ENCODE results near the gene HOMER2.

Gene HOMER2

GRCh38 chr15:82830427-82831173 lies 121.9 kb downstream of the HOMER2 start (continued):
- TF ChIP-seq CSDC2 (CRISPR knock-in tag; IDR thresholded peaks at IDR 0.05) (no peak), RARB (CRISPR knock-in tag; IDR thresholded peaks at IDR 0.05) (no peak), ESRRG (CRISPR knock-in tag; IDR thresholded peaks at IDR 0.05) (no peak), ZFP30 (CRISPR knock-in tag; IDR thresholded peaks at IDR 0.05) (no peak), BACH2 (CRISPR knock-in tag; IDR thresholded peaks at IDR 0.05; ENCODE audit: borderline replicate concordance) (no peak), ZNF8 (CRISPR knock-in tag; IDR thresholded peaks at IDR 0.05) (no peak), ZFP3 (CRISPR knock-in tag; IDR thresholded peaks at IDR 0.05) (no peak), TCF4 (CRISPR knock-in tag; IDR thresholded peaks at IDR 0.05; ENCODE audit: borderline replicate concordance) (no peak), ISL1 (CRISPR knock-in tag; IDR thresholded peaks at IDR 0.05) (no peak), SNAI2 (CRISPR knock-in tag; IDR thresholded peaks at IDR 0.05) (no peak), ZC3H10 (CRISPR knock-in tag; IDR thresholded peaks at IDR 0.05) (no peak), PATZ1 (CRISPR knock-in tag; IDR thresholded peaks at IDR 0.05; ENCODE audit: borderline replicate concordance) (no peak), POU6F1 (CRISPR knock-in tag; IDR thresholded peaks at IDR 0.05; ENCODE audit: borderline replicate concordance, low read depth) (no peak)

GRCh38 chr15:82829234-82829633 lies 123.3 kb downstream of the HOMER2 start:
- TF ChIP-seq TSHZ2 (CRISPR knock-in tag; IDR thresholded peaks at IDR 0.05), result no peak
- no peak for TF ChIP-seq TCF4 (CRISPR knock-in tag; IDR thresholded peaks at IDR 0.05; ENCODE audit: borderline replicate concordance)
- TF ChIP-seq POU6F1 (CRISPR knock-in tag; IDR thresholded peaks at IDR 0.05; ENCODE audit: borderline replicate concordance, low read depth), result no peak
- no peak for TF ChIP-seq OSR1 (CRISPR knock-in tag; IDR thresholded peaks at IDR 0.05)
- ATAC-seq, result no peak

GRCh38 chr15:82828075-82828474 lies 124.4 kb downstream of the HOMER2 start:
- TF ChIP-seq CSRNP3 (CRISPR knock-in tag; IDR thresholded peaks at IDR 0.05), result no peak
- no peak for TF ChIP-seq PPARA (CRISPR knock-in tag; IDR thresholded peaks at IDR 0.05; ENCODE audit: borderline replicate concordance)
- TF ChIP-seq TCF4 (CRISPR knock-in tag; IDR thresholded peaks at IDR 0.05; ENCODE audit: borderline replicate concordance), result no peak
- no peak for TF ChIP-seq SNAI2 (CRISPR knock-in tag; IDR thresholded peaks at IDR 0.05)
- TF ChIP-seq ZC3H10 (CRISPR knock-in tag; IDR thresholded peaks at IDR 0.05), result no peak
- TF ChIP-seq ZFP30 (CRISPR knock-in tag; IDR thresholded peaks at IDR 0.05), result no peak
- no peak for TF ChIP-seq PATZ1 (CRISPR knock-in tag; IDR thresholded peaks at IDR 0.05; ENCODE audit: borderline replicate concordance)
- TF ChIP-seq ZFP3 (CRISPR knock-in tag; IDR thresholded peaks at IDR 0.05), result no peak
- no peak for TF ChIP-seq ZNF565 (CRISPR knock-in tag; conservative IDR thresholded peaks at IDR 0.05; ENCODE audit: low read depth)
- TF ChIP-seq ZNF70 (CRISPR knock-in tag; IDR thresholded peaks at IDR 0.05), result no peak
- TF ChIP-seq BACH2 (CRISPR knock-in tag; IDR thresholded peaks at IDR 0.05; ENCODE audit: borderline replicate concordance), result no peak
- no peak for TF ChIP-seq OSR1 (CRISPR knock-in tag; IDR thresholded peaks at IDR 0.05)
- TF ChIP-seq TOX (CRISPR knock-in tag; IDR thresholded peaks at IDR 0.05; ENCODE audit: borderline replicate concordance), result no peak
- no peak for TF ChIP-seq RARB (CRISPR knock-in tag; IDR thresholded peaks at IDR 0.05)
- no peak for TF ChIP-seq ESRRG (CRISPR knock-in tag; IDR thresholded peaks at IDR 0.05)
- TF ChIP-seq ARNTL (CRISPR knock-in tag; IDR thresholded peaks at IDR 0.05; ENCODE audit: borderline replicate concordance, low read depth), result no peak
- no peak for ATAC-seq

All from SK-N-SH treated with all-trans-retinoic acid at 6 μM for 48 hours (cell line).